DMS79 (cell line): ENCODE results near the gene SNAI1.
"Not testable (repeated sequence)": the region's sequence is repeated elsewhere in the genome, so short reads cannot be mapped to it uniquely, and the experiment has no call there.

Experiments used
- DNase-seq: peaks from one replicate; lab custom pipeline; 2025; lab: John Stamatoyannopoulos, UW

Gene SNAI1

DNA sequence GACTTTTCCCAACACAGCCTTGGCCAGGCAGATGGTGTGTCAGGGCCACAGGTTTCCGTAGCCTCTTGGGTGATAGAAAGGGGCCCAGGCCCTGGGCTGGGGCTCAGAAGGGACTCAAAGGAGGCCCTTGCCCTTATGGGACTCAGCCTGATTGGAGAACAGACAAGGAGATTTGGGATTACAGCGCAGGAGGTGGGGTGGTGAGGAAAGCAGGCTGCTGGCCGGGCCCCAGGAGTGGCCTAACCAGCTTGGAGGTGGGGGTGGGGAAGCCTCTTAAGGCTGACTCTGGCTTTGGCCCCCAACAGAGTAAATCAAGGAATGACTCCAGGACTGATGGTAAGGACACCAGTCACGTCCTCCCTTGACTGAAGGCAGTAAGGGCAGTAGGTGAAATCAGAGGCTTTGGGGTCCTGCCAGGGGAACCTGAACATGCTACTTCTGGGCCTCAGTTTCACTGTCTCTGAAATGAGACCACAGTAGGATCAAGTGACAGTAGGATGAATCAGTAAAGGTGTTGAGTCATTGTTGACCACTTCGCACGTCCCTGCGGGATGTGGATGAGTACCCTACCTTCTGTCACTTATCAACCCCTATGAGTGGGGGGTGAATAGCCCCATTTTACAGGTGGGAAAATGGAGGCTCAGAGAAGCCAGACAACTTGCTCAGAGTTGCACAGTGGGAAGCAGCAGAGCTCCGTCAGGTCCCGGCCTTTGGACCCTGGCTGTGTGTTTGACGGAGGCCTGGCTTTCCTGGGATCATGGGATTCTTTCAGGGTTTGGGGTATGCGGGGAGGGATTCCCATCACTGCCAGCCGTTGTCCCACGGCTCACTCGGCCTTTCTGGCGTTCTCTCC, 4.5 kb downstream of the SNAI1 start:
- no peak for DNase-seq

- DNase-seq, result no peak
Observed at GRCh38 chr20:49987868-49988690, 5.3 kb downstream of the SNAI1 start.

DNA sequence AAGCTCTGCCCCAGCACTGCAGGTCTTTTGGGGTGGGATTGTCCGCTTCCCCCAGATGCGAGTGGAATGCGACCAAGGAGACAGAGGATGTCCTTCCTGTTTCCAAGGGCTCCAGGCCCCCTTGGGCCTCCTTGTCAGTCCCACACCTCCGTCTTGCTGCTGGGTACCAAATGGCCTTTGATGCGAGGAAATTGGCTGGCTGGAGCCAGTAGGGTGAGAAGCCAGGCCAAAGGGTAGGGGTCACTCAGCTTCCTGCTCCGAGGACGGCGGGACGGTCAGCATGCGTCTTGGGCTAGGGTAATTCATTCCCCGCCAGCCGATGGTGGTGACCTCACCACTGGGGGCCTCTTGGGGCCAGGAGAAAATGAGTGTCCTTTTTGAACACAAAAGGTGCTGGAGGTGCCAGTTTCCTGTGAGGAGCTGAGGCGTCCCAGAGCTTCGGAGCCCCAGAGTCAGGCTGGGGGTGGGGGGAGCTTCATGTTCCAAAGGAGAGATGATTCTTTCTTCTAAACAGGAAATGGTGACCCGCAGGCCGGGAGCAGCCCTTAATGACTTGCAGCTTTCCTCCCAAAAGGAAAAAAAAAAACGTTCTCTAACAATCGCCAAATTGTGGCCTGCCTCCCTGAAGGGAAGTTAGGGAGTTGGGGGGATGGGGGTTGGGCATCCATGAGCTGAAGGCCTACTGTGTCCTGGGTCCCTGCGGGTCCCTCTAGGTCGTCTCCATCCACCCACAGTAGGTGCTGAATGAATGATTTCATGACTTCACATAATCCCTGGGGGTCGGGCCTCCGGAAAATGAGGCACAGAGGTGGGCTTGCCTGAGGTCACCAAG, 6.7 kb downstream of the SNAI1 start:
- DNase-seq, result no peak

DNA sequence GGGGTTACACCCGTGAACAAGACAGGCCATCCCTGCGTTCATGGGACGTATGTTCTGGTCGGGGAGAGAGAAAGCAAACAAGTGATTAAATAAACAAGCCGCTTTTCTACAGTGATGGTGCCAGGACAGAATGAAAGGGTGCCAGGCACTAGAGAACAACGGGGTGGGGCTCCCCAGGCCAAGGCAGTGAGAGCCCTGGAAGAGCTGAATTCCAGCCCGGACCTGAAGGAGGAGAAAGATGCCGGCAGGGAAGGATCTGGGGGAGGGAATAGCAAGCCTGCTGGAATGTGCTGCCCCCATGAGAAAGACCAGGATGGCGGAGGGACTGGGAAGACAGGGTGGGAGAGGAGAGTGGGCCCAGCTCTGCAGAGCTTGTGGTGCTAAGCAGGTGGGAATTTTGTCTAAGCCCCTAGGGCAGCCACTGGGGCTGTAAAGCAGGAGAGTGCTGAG, 7.5 kb downstream of the SNAI1 start:
- DNase-seq, result no peak

GRCh38 chr20:49993301-49993751, 10.5 kb downstream of the SNAI1 start:
- DNase-seq, result no peak

DNA sequence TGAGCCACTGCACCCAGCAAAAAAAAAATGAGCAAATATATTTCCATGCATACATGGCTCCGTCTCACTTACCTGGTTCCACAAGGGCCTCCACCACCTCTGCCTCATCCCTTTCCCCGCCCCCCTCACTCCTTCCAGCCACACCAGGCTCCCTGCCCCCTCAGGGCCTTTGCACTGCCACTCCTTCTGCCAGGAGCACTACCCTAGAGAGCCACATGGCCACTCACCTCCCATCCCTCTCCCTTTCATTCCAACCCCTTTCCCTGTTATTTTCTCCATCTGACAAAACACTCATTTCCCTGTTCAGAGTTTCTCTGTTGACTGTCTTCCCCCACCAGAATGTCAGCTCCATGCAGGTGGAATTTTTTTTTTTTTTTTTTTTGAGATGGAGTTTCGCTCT, 12.8 kb downstream of the SNAI1 start:
- DNase-seq, result no peak

DNA sequence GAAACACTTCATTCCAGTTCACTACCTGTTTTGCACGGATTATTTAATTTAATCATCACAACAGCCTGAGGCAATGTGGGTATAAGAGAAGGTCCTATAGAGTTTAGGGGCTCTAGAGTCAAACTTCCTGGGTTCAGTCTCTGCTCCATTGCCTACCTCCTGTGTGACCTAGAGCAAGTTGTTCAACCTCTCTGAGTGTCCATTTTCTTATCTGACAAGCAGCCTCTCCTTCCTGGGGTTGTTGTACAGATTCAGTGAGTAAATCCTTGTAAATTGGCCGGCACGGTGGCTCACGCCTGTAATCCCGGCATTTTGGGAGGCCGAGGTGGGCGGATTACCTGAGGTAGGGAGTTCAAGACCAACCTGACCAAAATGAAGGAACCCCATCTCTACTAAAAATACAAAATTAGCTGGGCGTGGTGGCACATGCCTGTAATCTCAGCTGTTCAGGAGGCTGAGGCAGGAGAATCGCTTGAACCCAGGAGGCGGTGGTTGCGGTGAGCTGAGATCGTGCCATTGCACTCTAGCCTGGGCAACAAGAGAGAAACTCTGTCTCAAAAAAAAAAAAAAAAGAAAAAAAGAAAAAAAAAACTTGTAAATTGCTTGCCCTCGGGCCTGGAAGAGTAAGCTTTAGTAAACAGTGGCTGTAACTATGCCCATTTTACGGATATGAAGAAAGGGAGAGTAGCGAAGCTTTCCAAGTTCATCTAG, 15.9 kb downstream of the SNAI1 start:
- DNase-seq, result not testable (repeated sequence)

- no peak for DNase-seq
Observed at GRCh38 chr20:49999329-49999728, 16.5 kb downstream of the SNAI1 start.

DNA sequence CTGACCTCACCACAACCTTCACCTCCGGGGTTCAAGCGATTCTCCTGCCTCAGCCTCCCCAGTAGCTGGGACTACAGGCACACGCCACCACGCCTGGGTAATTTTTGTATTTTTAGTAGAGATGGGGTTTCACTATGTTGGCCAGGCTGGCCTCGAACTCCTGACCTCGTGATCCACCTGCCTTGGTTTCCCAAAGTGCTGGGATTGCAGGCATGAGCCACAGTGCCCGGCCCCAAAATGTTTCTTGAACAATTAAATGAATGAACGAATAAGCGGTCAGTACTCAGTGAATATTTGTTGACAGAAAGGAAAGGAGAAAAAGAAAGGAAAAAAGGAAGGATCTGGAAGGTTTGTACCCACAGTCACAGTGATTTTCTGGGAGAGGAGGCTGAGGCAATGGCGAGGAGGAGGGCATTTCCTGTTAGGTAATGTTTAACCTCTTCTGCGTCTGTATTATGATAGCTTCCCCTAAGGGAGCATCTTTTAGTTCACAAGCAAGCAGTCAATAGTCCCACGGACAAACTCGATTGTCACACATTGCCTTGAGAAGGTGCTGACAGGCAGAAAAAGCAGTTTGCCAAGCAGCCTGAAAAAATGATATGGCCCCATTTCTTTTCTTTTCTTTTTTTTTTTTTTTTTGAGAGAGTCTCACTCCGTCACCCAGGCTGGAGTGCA, 17.9 kb downstream of the SNAI1 start:
- not testable (repeated sequence) for DNase-seq

- DNase-seq, result no peak
Observed at GRCh38 chr20:50001784-50002311, 19.1 kb downstream of the SNAI1 start.

DNA sequence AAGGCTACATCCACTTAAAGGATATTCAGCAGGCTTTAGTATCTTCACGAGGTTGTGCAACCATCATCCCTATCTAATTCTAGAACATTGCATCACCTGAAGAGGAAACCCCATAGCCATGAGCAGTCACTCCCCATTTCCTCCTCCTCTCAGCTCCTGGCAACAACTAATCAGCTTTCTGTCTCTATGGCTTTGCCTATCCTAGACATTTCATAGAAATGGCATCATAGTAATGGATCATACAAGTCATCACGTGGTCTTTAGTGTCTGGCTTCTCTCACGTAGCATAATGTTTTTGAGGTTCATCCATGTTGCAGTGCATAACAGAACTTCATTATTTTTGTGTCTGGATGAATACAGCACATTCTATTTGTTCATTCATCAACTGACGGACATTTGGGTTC, 20.5 kb downstream of the SNAI1 start:
- no peak for DNase-seq

GRCh38 chr20:50004229-50004628, 21.4 kb downstream of the SNAI1 start:
- DNase-seq, result no peak

DNA sequence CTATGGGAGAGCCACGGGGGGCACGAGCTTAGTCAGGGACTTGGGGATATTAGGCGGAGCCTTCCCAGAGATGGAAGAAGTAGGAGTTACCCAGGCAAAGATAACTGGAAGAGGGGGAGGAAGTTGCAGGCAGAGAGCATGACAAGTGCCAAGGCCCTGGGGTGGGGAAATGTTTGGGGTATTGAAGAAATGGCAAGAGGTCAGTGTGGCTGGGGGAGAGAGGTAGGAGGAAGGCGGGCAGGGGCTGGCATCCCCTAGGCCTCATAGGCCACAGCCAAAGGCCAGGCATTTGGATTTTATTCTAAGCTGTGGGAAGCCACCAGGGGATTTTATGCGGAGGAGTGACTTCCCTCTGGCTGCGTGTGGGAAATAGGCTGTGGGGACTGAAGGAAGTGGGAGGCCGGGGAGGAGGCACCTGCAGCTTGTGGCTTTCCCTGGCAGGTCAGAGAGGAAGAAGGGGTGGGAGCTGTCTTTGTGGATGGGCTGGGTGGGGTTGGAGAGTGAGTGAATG, 22.7 kb downstream of the SNAI1 start:
- DNase-seq, result no peak

- DNase-seq, result no peak
Observed at GRCh38 chr20:50007369-50007768, 24.6 kb downstream of the SNAI1 start.

- DNase-seq, result no peak
Observed at GRCh38 chr20:50008007-50008406, 25.2 kb downstream of the SNAI1 start.

GRCh38 chr20:50009521-50010454, 27.0 kb downstream of the SNAI1 start:
- no peak for DNase-seq

- not testable (repeated sequence) for DNase-seq
Observed at GRCh38 chr20:50011597-50011996, 28.8 kb downstream of the SNAI1 start.

DNA sequence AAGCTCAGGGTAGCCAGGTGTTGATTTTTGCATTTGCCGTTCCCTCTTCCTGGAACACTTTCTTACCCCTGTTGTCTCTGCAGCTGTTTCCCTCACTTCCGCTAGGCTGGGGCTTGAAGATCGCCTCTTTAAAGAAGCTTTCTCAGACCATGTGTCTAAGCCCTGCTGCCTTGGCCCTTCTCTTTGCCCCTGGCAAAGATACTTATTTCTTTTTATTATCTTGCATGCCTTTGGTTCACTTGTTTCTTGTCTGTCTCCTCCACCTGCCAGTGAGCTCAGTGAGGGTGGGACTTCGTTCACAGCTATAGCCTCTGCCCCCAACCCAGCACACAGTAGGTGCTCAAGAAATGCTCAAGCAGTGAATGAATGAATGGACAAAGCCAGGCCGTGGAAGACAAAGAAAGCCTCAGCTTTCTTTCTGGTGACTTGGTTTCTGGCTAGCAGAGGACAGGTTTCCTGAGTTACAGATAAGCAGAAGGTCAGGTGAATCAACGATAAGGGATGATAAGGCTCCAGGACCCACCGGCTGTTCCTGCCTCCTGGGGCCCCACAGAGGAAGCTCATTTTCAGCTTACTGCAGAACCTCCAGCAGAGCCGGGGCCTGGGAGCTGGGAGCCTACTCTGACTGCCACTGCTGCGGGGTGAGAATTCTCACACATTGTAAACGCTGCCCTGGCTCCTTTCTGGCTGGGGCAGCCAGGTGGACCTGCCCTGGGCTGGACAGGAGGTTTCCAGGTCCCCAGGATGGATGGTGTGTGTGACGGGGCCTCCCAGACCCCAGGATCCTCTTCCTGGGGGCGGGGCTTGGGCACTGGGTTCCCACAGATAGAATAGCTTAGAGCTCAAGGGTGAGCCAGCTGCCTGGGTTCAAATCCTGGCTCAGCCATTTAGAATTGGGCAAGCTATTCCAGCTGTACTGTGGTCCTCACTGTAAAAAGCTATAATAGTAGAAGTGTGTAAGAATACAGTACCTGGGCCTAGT, 29.8 kb downstream of the SNAI1 start:
- no peak for DNase-seq
